ENCODE measurements around the gene KRT4.

DNA sequence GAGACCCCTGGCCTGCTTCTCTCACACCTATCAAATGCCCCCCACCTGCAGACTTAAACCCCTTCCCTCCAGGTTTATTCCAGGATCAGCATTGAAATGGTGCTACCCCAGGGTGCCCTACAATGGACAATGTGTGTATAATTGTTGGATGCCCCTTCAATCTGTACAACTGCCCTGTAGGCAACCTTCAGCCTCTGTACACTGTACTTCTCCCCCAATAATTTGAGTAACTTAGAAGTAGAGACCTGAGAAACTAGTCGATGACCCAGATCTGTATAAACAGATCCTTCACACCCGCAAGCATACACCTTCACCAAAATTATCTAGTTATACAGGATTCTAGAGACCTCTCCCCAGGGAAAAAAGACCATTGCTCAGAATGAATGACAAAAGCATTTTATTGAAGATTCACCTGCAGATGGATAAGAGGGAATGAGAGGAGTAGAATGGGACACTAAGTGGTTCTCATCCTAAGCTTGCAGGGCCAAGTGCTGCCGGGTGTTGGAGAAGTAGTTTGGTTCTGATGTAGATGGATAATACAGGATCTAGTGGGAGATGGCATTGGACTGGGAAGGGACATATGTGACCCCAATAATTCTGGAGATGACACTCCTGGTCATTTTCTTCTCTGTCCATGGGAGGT lies 7.6 kb downstream of the KRT4 start:
- TF ChIP-seq, protein P1, sequence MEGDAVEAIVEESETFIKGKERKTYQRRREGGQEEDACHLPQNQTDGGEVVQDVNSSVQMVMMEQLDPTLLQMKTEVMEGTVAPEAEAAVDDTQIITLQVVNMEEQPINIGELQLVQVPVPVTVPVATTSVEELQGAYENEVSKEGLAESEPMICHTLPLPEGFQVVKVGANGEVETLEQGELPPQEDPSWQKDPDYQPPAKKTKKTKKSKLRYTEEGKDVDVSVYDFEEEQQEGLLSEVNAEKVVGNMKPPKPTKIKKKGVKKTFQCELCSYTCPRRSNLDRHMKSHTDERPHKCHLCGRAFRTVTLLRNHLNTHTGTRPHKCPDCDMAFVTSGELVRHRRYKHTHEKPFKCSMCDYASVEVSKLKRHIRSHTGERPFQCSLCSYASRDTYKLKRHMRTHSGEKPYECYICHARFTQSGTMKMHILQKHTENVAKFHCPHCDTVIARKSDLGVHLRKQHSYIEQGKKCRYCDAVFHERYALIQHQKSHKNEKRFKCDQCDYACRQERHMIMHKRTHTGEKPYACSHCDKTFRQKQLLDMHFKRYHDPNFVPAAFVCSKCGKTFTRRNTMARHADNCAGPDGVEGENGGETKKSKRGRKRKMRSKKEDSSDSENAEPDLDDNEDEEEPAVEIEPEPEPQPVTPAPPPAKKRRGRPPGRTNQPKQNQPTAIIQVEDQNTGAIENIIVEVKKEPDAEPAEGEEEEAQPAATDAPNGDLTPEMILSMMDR (IDR thresholded peaks at IDR 0.05) = no peak
- TF ChIP-seq POLR2A (IDR thresholded peaks at IDR 0.05; ENCODE audit: low read length) = no peak
- no peak for TF ChIP-seq MAZ (IDR thresholded peaks at IDR 0.05; ENCODE audit: borderline replicate concordance, low read depth, low read length)
- TF ChIP-seq, protein P2, sequence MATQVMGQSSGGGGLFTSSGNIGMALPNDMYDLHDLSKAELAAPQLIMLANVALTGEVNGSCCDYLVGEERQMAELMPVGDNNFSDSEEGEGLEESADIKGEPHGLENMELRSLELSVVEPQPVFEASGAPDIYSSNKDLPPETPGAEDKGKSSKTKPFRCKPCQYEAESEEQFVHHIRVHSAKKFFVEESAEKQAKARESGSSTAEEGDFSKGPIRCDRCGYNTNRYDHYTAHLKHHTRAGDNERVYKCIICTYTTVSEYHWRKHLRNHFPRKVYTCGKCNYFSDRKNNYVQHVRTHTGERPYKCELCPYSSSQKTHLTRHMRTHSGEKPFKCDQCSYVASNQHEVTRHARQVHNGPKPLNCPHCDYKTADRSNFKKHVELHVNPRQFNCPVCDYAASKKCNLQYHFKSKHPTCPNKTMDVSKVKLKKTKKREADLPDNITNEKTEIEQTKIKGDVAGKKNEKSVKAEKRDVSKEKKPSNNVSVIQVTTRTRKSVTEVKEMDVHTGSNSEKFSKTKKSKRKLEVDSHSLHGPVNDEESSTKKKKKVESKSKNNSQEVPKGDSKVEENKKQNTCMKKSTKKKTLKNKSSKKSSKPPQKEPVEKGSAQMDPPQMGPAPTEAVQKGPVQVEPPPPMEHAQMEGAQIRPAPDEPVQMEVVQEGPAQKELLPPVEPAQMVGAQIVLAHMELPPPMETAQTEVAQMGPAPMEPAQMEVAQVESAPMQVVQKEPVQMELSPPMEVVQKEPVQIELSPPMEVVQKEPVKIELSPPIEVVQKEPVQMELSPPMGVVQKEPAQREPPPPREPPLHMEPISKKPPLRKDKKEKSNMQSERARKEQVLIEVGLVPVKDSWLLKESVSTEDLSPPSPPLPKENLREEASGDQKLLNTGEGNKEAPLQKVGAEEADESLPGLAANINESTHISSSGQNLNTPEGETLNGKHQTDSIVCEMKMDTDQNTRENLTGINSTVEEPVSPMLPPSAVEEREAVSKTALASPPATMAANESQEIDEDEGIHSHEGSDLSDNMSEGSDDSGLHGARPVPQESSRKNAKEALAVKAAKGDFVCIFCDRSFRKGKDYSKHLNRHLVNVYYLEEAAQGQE (IDR thresholded peaks at IDR 0.05) = no peak
- no peak for TF ChIP-seq MAFK (IDR thresholded peaks at IDR 0.05; ENCODE audit: partially characterized antibody)
- TF ChIP-seq RFX5 (IDR thresholded peaks at IDR 0.05) = no peak
- no peak for TF ChIP-seq CEBPB (IDR thresholded peaks at IDR 0.05)
- TF ChIP-seq EP300 (IDR thresholded peaks at IDR 0.05) = no peak

All from A549 (cell line).